Tibial nerve (tissue), 4 donors: ENCODE data around the gene PRUNE2. TPM values are rescaled to one million over a fixed set of nuclear protein-coding genes. Genes with fewer than 3 reads are reported as not detected.

ENCODE experiments used
- DNase-seq, 2 donors: peaks; one replicate each; pipeline ENCODE4 v3.0.0-alpha.2; 2019; ENCODE audit warnings: low spot score in 2 of 2
- H3K27ac ChIP-seq, 4 donors: fragments of 200-600 bp; sonication (generic) in 3 of 4; one replicate each; pipeline ENCODE4 v1.5.1; 2017 to 2019; ENCODE audit warnings: mild to moderate bottlenecking in 1 of 4
- H3K27me3 ChIP-seq, 2 donors: fragments of 200-600 bp; sonication (generic) in 1 of 2; one replicate each; pipeline versions ENCODE4 v1.5.1 to v1.6.0; 2017 to 2019
- H3K36me3 ChIP-seq, 3 donors: fragments of 200-600 bp; sonication (generic); one replicate each; pipeline ENCODE4 v1.5.1; 2018 to 2019
- H3K4me1 ChIP-seq, 4 donors: fragments of 200-600 bp; sonication (generic) in 3 of 4; one replicate each; pipeline ENCODE4 v1.5.1; 2017 to 2019
- H3K4me3 ChIP-seq, 4 donors: fragments of 200-600 bp; sonication (generic) in 3 of 4; one replicate each; pipeline ENCODE4 v1.5.1; 2017 to 2019; ENCODE audit warnings: mild to moderate bottlenecking in 1 of 4, moderate library complexity in 1 of 4
- H3K9me3 ChIP-seq, 4 donors: fragments of 200-600 bp; sonication (generic) in 3 of 4; one replicate each; pipeline ENCODE4 v1.5.1; 2017 to 2019
- CTCF ChIP-seq, 5 experiments: fragments of 200-600 bp in 3 of 5; fragments of 450-650 bp in 2 of 5; sonication (generic) in 3 of 5; IDR thresholded peaks; one replicate each; pipeline ENCODE4 v1.5.1; 2016 to 2019; ENCODE audit warnings: antibody characterized with exemption in 5 of 5, mild to moderate bottlenecking in 3 of 5, moderate library complexity in 2 of 5
- EP300 ChIP-seq, 2 donors: sonication (generic); formaldehyde crosslinking; IDR thresholded peaks; one replicate each; pipeline ENCODE4 v1.6.1; 2017; ENCODE audit warnings: antibody characterized with exemption in 2 of 2, mild to moderate bottlenecking in 1 of 2
- POLR2A ChIP-seq, 2 donors: fragments of 450-650 bp; IDR thresholded peaks; one replicate each; pipeline ENCODE4 v1.6.1; 2017; ENCODE audit warnings: antibody characterized with exemption in 2 of 2, mild to moderate bottlenecking in 2 of 2, moderate library complexity in 2 of 2
- WGBS, 2 donors: methylation state at CpG; one replicate each; pipeline ENCODE4 v1.1.5; 2018; 5-methylcytosine and 5-hydroxymethylcytosine counted together
- total RNA-seq, 4 donors: library from RNA; depleted of rRNA; stranded (reverse); fragments of >200 nt; gene quantifications; one replicate each; pipeline ENCODE4 v1.1.0, GENCODE V29; 2016

PRUNE2 gene
- total RNA-seq, 4 donors from 2014 or later, result 23.2 to 50.4 (median 24.2) TPM

DNA sequence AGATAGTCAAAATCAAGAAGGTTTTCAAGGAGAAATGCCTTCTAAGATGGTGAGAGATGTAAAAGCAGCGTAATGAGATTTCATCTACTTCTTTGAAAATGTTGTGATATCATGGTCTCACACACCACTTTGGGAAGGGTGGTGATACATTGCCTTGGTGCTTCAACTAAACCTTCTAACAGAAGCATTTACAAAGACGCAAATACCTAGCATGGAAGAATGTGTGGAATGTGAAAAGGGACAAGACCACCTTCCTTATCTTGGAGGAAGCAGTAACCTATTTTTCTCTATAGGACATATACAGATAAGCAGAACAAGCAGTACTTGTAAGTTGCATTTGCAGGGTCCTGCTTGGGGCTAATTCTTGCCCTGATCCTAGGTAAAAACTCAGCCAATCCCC is 102.8 kb downstream of the PRUNE2 start:
- no peaks in the 10 kb centered on the region for H3K36me3 ChIP-seq
- no peaks in the 10 kb centered on the region for H3K27me3 ChIP-seq
- 73 to 85% methylated on average over 2 of the region's 2 CpGs for WGBS, 2 donors
- no peak for DNase-seq
- TF ChIP-seq POLR2A (IDR thresholded peaks at IDR 0.05) (no peak), EP300 (IDR thresholded peaks at IDR 0.05) (no peak), CTCF (IDR thresholded peaks at IDR 0.05) (no peak)
- no peaks in the 10 kb centered on the region for H3K9me3 ChIP-seq
- H3K4me1 ChIP-seq, result no peaks in the 10 kb centered on the region
- H3K4me3 ChIP-seq, result no peak overlapping the region
- no peak overlapping the region for H3K27ac ChIP-seq

GRCh38 chr9:76800901-76801300 is 105.0 kb downstream of the PRUNE2 start:
- WGBS, 2 donors, result 60 to 64% methylated on average over 1 of the region's 1 CpG
- no peaks in the 10 kb centered on the region for H3K9me3 ChIP-seq
- TF ChIP-seq EP300 (IDR thresholded peaks at IDR 0.05) (no peak), CTCF (IDR thresholded peaks at IDR 0.05) (no peak), POLR2A (IDR thresholded peaks at IDR 0.05) (no peak)

DNA sequence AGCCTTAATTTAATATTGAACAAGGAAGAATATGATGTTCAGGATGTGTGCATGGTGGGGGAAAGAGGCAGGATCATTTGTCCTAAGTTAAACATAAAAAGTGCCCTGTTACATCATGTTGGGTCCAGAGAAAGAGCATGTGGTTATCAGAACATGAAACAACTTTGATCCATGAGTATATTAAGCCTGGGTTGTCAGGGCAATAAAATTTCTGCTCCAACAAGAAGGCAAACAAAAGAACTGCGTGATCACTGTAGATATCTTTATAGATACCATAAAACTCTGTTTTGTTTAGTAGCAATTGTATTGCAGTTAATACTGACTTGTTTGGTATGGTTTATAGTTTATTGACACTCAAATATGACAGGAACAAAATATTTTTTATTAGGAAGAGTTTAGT is 106.4 kb downstream of the PRUNE2 start:
- DNase-seq, result no peak

More at GRCh38 chr9:76800901-76801300, 105.0 kb downstream of the PRUNE2 start:
- H3K4me3 ChIP-seq, result no peak overlapping the region
- H3K4me1 ChIP-seq, result no peaks in the 10 kb centered on the region
- DNase-seq, result no peak
- H3K27ac ChIP-seq, result no peak overlapping the region
- H3K36me3 ChIP-seq, result no peaks in the 10 kb centered on the region
- no peaks in the 10 kb centered on the region for H3K27me3 ChIP-seq

DNA sequence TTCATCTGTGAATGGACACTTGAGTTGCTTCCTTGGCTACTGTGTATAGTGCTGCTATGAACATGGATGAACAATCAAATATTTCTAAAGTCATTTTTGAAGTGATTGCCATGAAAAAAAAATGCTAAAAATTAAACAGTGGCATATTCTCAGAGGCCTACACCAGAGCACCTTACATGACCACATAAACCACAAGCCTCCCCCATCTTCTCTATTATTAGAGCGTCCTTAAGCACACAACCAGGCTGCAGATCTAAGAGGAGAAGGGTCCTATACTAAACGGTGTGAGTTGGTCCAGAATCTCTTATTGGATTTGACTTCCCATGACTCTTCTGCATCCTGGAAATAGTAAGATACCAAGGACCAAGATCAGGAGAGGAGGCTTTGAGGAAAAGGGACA is 107.4 kb downstream of the PRUNE2 start:
- Histone ChIP-seq H3K27ac (no peak overlapping the region), H3K4me1 (no peaks in the 10 kb centered on the region), H3K36me3 (no peaks in the 10 kb centered on the region), H3K9me3 (no peaks in the 10 kb centered on the region), H3K27me3 (no peaks in the 10 kb centered on the region), H3K4me3 (no peak overlapping the region)
- 66 to 80% methylated on average over 2 of the region's 2 CpGs for WGBS, 2 donors
- DNase-seq, result no peak
- TF ChIP-seq POLR2A (IDR thresholded peaks at IDR 0.05) (no peak), EP300 (IDR thresholded peaks at IDR 0.05) (no peak), CTCF (IDR thresholded peaks at IDR 0.05) (no peak)

More for the DNA sequence above, 106.4 kb downstream of the PRUNE2 start:
- no peaks in the 10 kb centered on the region for H3K4me1 ChIP-seq
- H3K9me3 ChIP-seq, result no peaks in the 10 kb centered on the region
- no peak overlapping the region for H3K27ac ChIP-seq
- no peak overlapping the region for H3K4me3 ChIP-seq
- H3K27me3 ChIP-seq, result no peaks in the 10 kb centered on the region
- TF ChIP-seq POLR2A (IDR thresholded peaks at IDR 0.05) (no peak), EP300 (IDR thresholded peaks at IDR 0.05) (no peak), CTCF (IDR thresholded peaks at IDR 0.05) (no peak)
- H3K36me3 ChIP-seq, result no peaks in the 10 kb centered on the region
- 86 to 93% methylated on average over 1 of the region's 1 CpG for WGBS, 2 donors

- Histone ChIP-seq H3K4me3 (no peak overlapping the region), H3K27me3 (no peaks in the 10 kb centered on the region), H3K36me3 (no peaks in the 10 kb centered on the region), H3K9me3 (no peaks in the 10 kb centered on the region), H3K27ac (no peak overlapping the region), H3K4me1 (no peaks in the 10 kb centered on the region)
- TF ChIP-seq CTCF (IDR thresholded peaks at IDR 0.05), result no peak
- TF ChIP-seq POLR2A (IDR thresholded peaks at IDR 0.05), result no peak
- no peak for TF ChIP-seq EP300 (IDR thresholded peaks at IDR 0.05)
- WGBS, 2 donors, result 78 to 91% methylated on average over 5 of the region's 5 CpGs
- no peak for DNase-seq
Measured at GRCh38 chr9:76796296-76796695, 109.6 kb downstream of the PRUNE2 start.
